Testis (tissue), 2 donors: Measurements from ENCODE around the gene TMEM237.

Source experiments
- CTCF ChIP-seq, 3 experiments: fragments of 450-650 bp in 2 of 3; fragments of 200-600 bp in 1 of 3; sonication (generic) in 1 of 3; IDR thresholded peaks; one replicate each; pipeline ENCODE4 v1.5.1; 2016 to 2019; ENCODE audit warnings: antibody characterized with exemption in 3 of 3, mild to moderate bottlenecking in 2 of 3, moderate library complexity in 1 of 3
- POLR2A ChIP-seq: fragments of 450-650 bp; IDR thresholded peaks from one replicate; pipeline ENCODE4 v1.6.1; 2017; ENCODE audit warnings: antibody characterized with exemption, mild to moderate bottlenecking, moderate library complexity

GRCh38 chr2:201644001-201644400, 698 bp upstream of the TMEM237 start:
- no peak for TF ChIP-seq CTCF (IDR thresholded peaks at IDR 0.05)
- TF ChIP-seq POLR2A = no peak
